ENCODE measurements around the gene ATP13A5.

DNA sequence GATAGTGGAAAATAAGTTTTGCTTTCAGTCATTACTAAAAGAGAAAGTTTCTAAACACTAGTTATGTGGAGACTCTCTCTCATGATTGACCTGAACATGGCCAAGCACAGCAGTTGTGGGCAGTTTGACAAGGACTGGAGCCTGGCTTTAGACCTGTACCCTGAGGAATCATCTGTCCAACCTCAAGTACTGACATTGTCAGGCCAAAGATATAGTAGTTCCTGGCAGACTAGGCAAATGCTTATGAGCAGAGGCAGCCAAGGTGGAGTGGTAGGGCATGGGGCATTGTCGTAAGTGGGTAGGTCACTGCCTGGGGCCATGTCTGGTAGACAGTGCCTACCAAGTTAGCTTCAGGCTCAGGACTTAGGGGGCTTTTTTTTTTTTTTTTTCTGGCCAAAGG is 116.6 kb downstream of the ATP13A5 start:
- TF ChIP-seq, protein P1, sequence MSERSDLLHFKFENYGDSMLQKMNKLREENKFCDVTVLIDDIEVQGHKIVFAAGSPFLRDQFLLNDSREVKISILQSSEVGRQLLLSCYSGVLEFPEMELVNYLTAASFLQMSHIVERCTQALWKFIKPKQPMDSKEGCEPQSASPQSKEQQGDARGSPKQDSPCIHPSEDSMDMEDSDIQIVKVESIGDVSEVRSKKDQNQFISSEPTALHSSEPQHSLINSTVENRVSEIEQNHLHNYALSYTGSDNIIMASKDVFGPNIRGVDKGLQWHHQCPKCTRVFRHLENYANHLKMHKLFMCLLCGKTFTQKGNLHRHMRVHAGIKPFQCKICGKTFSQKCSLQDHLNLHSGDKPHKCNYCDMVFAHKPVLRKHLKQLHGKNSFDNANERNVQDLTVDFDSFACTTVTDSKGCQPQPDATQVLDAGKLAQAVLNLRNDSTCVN (tag by site-specific recombination; optimal IDR thresholded peaks at IDR 0.05): no peak
- TF ChIP-seq, protein P2, sequence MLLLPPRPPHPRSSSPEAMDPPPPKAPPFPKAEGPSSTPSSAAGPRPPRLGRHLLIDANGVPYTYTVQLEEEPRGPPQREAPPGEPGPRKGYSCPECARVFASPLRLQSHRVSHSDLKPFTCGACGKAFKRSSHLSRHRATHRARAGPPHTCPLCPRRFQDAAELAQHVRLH (tag by site-specific recombination; IDR thresholded peaks at IDR 0.05): no peak
- TF ChIP-seq ELK4 (IDR thresholded peaks at IDR 0.05; ENCODE audit: borderline replicate concordance, low read depth, low read length): no peak
- no peak for TF ChIP-seq ZBTB10 (tag by site-specific recombination; IDR thresholded peaks at IDR 0.05)
- TF ChIP-seq, protein P3, sequence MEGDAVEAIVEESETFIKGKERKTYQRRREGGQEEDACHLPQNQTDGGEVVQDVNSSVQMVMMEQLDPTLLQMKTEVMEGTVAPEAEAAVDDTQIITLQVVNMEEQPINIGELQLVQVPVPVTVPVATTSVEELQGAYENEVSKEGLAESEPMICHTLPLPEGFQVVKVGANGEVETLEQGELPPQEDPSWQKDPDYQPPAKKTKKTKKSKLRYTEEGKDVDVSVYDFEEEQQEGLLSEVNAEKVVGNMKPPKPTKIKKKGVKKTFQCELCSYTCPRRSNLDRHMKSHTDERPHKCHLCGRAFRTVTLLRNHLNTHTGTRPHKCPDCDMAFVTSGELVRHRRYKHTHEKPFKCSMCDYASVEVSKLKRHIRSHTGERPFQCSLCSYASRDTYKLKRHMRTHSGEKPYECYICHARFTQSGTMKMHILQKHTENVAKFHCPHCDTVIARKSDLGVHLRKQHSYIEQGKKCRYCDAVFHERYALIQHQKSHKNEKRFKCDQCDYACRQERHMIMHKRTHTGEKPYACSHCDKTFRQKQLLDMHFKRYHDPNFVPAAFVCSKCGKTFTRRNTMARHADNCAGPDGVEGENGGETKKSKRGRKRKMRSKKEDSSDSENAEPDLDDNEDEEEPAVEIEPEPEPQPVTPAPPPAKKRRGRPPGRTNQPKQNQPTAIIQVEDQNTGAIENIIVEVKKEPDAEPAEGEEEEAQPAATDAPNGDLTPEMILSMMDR (tag by site-specific recombination; IDR thresholded peaks at IDR 0.05): no peak
- TF ChIP-seq KLF1 (tag by site-specific recombination; IDR thresholded peaks at IDR 0.05): no peak
- TF ChIP-seq, protein P4, sequence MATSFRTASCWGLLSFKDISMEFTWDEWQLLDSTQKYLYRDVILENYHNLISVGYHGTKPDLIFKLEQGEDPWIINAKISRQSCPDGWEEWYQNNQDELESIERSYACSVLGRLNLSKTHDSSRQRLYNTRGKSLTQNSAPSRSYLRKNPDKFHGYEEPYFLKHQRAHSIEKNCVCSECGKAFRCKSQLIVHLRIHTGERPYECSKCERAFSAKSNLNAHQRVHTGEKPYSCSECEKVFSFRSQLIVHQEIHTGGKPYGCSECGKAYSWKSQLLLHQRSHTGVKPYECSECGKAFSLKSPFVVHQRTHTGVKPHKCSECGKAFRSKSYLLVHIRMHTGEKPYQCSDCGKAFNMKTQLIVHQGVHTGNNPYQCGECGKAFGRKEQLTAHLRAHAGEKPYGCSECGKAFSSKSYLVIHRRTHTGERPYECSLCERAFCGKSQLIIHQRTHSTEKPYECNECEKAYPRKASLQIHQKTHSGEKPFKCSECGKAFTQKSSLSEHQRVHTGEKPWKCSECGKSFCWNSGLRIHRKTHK (tag by site-specific recombination; IDR thresholded peaks at IDR 0.05): no peak
- no peak for TF ChIP-seq ZNF623 (tag by site-specific recombination; IDR thresholded peaks at IDR 0.05)
- no peak for TF ChIP-seq REPIN1 (tag by site-specific recombination; IDR thresholded peaks at IDR 0.05; ENCODE audit: low read depth)
- TF ChIP-seq ZNF223 (tag by site-specific recombination; IDR thresholded peaks at IDR 0.05): no peak
- no peak for TF ChIP-seq PATZ1 (tag by site-specific recombination; IDR thresholded peaks at IDR 0.05)

All from HEK293 (cell line).